Gastrocnemius medialis (tissue), 4 donors: ENCODE results near the gene HOOK1. TPM values are rescaled to one million over a fixed set of nuclear protein-coding genes. Genes with fewer than 3 reads are reported as not detected.

ENCODE experiments used
- ATAC-seq, 2 donors: fragments of 150-250 bp; one replicate each; pipeline ENCODE4 v1.9.1; 2016
- DNase-seq, 2 donors: peaks; one replicate each; pipeline ENCODE4 v3.0.0-alpha.2; 2019
- H3K27ac ChIP-seq, 4 donors: fragments of 200-600 bp; sonication (generic); 1 replicate in 1 of 4; 2 replicates in 3 of 4; pipeline ENCODE4 v1.5.1; 2016 to 2018; ENCODE audit warnings: mild to moderate bottlenecking in 2 of 4, moderate library complexity in 1 of 4
- H3K27me3 ChIP-seq, 3 donors: fragments of 200-600 bp; sonication (generic) in 2 of 3; 1 replicate in 1 of 3; 2 replicates in 2 of 3; pipeline versions ENCODE4 v1.5.1 to v1.6.0; 2016 to 2019; ENCODE audit warnings: mild to moderate bottlenecking in 1 of 3, moderate library complexity in 1 of 3
- H3K36me3 ChIP-seq, 2 donors: fragments of 200-600 bp; sonication (generic) in 1 of 2; one replicate each; pipeline ENCODE4 v1.5.1; 2017 to 2018
- H3K4me1 ChIP-seq, 2 donors: fragments of 200-600 bp; sonication (generic) in 1 of 2; one replicate each; pipeline ENCODE4 v1.5.1; 2016 to 2017; ENCODE audit warnings: mild to moderate bottlenecking in 2 of 2
- H3K4me3 ChIP-seq, 4 donors: fragments of 200-600 bp; sonication (generic) in 3 of 4; 1 replicate in 1 of 4; 2 replicates in 3 of 4; pipeline ENCODE4 v1.5.1; 2016 to 2019; ENCODE audit warnings: mild to moderate bottlenecking in 2 of 4
- H3K9me3 ChIP-seq, 3 donors: fragments of 200-600 bp; sonication (generic) in 2 of 3; 1 replicate in 1 of 3; 2 replicates in 2 of 3; pipeline ENCODE4 v1.5.1; 2016 to 2019
- CTCF ChIP-seq, 5 experiments: fragments of 450-650 bp in 3 of 5; fragments of 200-600 bp in 2 of 5; sonication (generic) in 2 of 5; IDR thresholded peaks in 4 of 5; conservative IDR thresholded peaks in 1 of 5; 1 replicate in 4 of 5; 2 replicates in 1 of 5; pipeline ENCODE4 v1.5.1; 2016 to 2019; ENCODE audit warnings: antibody characterized with exemption in 5 of 5, mild to moderate bottlenecking in 3 of 5, moderate library complexity in 3 of 5
- POLR2A ChIP-seq, 2 donors: fragments of 450-650 bp; IDR thresholded peaks; one replicate each; pipeline ENCODE4 v1.6.1; 2017; ENCODE audit warnings: antibody characterized with exemption in 2 of 2, mild to moderate bottlenecking in 2 of 2, moderate library complexity in 2 of 2
- in situ Hi-C, 4 donors: fragments of 200-750 bp; cut with MboI; loops; one replicate each; pipeline versions ENCODE4 v1.15.0 to v1.8.0; 2017; ENCODE audit warnings: low sequenced_read_pairs in 4 of 4
- intact Hi-C: fragments of 100-400 bp; cut with DNase I; formaldehyde crosslinking; loops from one replicate; pipeline ENCODE4 v1.15.1; 2023; ENCODE audit warnings: low total_unique reads
- total RNA-seq, 4 donors: library from RNA; depleted of rRNA; stranded (reverse); fragments of >200 nt; gene quantifications; one replicate each; pipeline versions ENCODE4 v1.1.0 to v1.2.3, GENCODE V29; 2016

HOOK1 gene
- total RNA-seq, 4 donors from 2014 or later: 0.07 to 2.1 (median 0.10) TPM; not detected in 1

GRCh38 chr1:59803458-59804038, 11.2 kb upstream of the HOOK1 start:
- Histone ChIP-seq H3K4me1 (no peaks in the 10 kb centered on the region), H3K27ac (no peak overlapping the region), H3K9me3 (no peaks in the 10 kb centered on the region), H3K36me3 (no peaks in the 10 kb centered on the region), H3K27me3 (no peaks in the 10 kb centered on the region), H3K4me3 (no peak overlapping the region)
- intact Hi-C loops (no loop called here), in situ Hi-C loops (no loop called here)
- DNase-seq (no peak), ATAC-seq (no peak)
- TF ChIP-seq CTCF (IDR thresholded peaks at IDR 0.05 in 4 of 5, conservative IDR thresholded peaks at IDR 0.05 in 1 of 5) (no peak), POLR2A (IDR thresholded peaks at IDR 0.05) (no peak)

DNA sequence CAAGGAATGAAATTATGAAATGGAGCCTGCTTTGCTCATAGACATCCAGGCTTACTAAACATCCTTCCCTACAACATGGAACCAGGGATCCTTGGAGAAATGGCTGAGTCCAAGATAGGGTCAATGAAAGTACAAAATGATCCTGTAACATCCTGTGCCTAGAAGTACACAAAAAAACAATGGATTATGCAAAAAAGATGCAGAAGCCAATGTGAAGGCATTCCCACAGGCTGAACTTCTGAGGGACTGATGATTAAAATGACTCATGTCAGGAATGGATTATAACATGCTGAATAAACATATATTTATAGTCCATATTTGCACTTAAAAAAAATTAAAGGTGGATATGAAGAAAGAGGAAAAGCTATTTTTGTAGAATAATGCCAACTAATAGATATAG, 10.4 kb upstream of the HOOK1 start:
- no peaks in the 10 kb centered on the region for H3K9me3 ChIP-seq
- TF ChIP-seq POLR2A (IDR thresholded peaks at IDR 0.05): no peak
- no peak for TF ChIP-seq CTCF (IDR thresholded peaks at IDR 0.05 in 4 of 5, conservative IDR thresholded peaks at IDR 0.05 in 1 of 5)
- H3K27ac ChIP-seq: no peak overlapping the region
- H3K4me3 ChIP-seq: no peak overlapping the region
- intact Hi-C loops (no loop called here), in situ Hi-C loops (no loop called here)
- no peaks in the 10 kb centered on the region for H3K36me3 ChIP-seq
- ATAC-seq (no peak), DNase-seq (no peak)
- H3K27me3 ChIP-seq: no peaks in the 10 kb centered on the region
- no peaks in the 10 kb centered on the region for H3K4me1 ChIP-seq

DNA sequence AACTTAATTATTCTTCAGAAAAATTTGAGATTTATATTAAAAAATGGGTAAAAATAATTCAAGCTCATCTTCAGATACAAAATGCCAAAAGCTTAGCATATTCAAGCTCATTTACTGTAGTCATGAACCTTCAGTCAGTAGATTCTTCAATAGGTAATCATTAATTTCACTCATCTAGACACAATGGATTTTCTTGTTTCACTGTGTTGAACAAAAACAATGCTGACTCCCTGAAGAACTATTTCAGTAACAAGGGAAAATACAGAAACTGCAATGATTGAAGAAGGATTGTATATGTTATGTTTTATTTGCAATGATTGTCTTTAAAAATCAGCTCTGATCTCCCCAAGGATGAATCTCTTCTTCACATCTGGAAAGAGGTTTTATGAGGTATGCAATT, 9.2 kb upstream of the HOOK1 start:
- Histone ChIP-seq H3K36me3 (no peaks in the 10 kb centered on the region), H3K27me3 (no peaks in the 10 kb centered on the region), H3K4me1 (no peaks in the 10 kb centered on the region), H3K9me3 (no peaks in the 10 kb centered on the region), H3K27ac (no peak overlapping the region), H3K4me3 (no peak overlapping the region)
- DNase-seq (no peak), ATAC-seq (no peak)
- intact Hi-C loops (no loop called here), in situ Hi-C loops (no loop called here)
- TF ChIP-seq CTCF (IDR thresholded peaks at IDR 0.05 in 4 of 5, conservative IDR thresholded peaks at IDR 0.05 in 1 of 5): no peak
- TF ChIP-seq POLR2A (IDR thresholded peaks at IDR 0.05): no peak

GRCh38 chr1:59814180-59814900, 409 bp upstream of the HOOK1 start:
- H3K27ac ChIP-seq: no peak overlapping the region
- intact Hi-C loops: no loop called here
- peak in 1 of 2 donors; percentile 19 for DNase-seq
- peaks cover 43 to 54% (median 48%) of the 10 kb centered on the region in 3 donors for H3K27me3 ChIP-seq
- H3K9me3 ChIP-seq: no peaks in the 10 kb centered on the region
- no peak for TF ChIP-seq CTCF (IDR thresholded peaks at IDR 0.05 in 4 of 5, conservative IDR thresholded peaks at IDR 0.05 in 1 of 5)
- no peak for TF ChIP-seq POLR2A (IDR thresholded peaks at IDR 0.05)
- no peak for ATAC-seq
- H3K4me1 ChIP-seq: peaks cover 0 to 13% of the 10 kb centered on the region in 2 donors
- no peaks in the 10 kb centered on the region for H3K36me3 ChIP-seq
- in situ Hi-C loops: no loop called here
- peak overlapping the region in 3 of 4 donors; percentile 11 to 48 (median 38) for H3K4me3 ChIP-seq
